ENCODE results near the gene SLTM.
A peak's percentile ranks its signal among the peaks of the same experiment; 100 is the strongest.

Gene SLTM

DNA sequence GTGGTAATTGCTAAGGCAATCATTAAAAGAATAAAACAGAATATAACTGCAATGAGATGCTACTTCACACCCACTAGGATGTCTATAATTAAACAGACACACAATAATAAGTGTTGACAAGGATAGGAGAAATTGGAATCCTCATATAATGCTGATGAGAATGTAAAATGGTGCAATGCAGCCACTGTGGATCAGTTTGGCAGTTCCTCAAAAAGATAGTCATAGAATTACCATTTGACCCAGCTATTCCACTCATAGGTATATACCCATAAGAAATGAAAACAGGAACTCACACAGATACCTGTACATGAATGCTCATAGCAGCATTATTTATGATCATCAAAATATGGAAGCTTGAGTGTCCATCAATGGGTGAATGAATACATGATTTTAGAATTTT, 44.4 kb upstream of the SLTM start:
- peak overlapping the region; percentile 99; the same call in 1 of the 2 replicates for H3K27ac ChIP-seq (ENCODE audit: low read length)
- no peaks in the 10 kb centered on the region for H3K36me3 ChIP-seq (replicated peaks; ENCODE audit: low read depth, low read length)
- no peaks in the 10 kb centered on the region for H3K27me3 ChIP-seq (ENCODE audit: low read depth, low read length)
- H3K4me1 ChIP-seq (ENCODE audit: low read length), result peaks cover 48% of the 10 kb centered on the region
- H3K9ac ChIP-seq (ENCODE audit: low read length), result no peak overlapping the region
- H3K9me3 ChIP-seq (ENCODE audit: insufficient read depth, low read length), result no peaks in the 10 kb centered on the region
- H3K79me2 ChIP-seq (ENCODE audit: low read length), result no peaks in the 10 kb centered on the region
- H2AFZ ChIP-seq (ENCODE audit: low read depth, low read length), result no peak overlapping the region
- H3K4me3 ChIP-seq (ENCODE audit: low read length), result no peak overlapping the region
- TF ChIP-seq, protein P1, sequence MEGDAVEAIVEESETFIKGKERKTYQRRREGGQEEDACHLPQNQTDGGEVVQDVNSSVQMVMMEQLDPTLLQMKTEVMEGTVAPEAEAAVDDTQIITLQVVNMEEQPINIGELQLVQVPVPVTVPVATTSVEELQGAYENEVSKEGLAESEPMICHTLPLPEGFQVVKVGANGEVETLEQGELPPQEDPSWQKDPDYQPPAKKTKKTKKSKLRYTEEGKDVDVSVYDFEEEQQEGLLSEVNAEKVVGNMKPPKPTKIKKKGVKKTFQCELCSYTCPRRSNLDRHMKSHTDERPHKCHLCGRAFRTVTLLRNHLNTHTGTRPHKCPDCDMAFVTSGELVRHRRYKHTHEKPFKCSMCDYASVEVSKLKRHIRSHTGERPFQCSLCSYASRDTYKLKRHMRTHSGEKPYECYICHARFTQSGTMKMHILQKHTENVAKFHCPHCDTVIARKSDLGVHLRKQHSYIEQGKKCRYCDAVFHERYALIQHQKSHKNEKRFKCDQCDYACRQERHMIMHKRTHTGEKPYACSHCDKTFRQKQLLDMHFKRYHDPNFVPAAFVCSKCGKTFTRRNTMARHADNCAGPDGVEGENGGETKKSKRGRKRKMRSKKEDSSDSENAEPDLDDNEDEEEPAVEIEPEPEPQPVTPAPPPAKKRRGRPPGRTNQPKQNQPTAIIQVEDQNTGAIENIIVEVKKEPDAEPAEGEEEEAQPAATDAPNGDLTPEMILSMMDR (IDR thresholded peaks at IDR 0.05; ENCODE audit: low read depth, low read length), result no peak
- no peaks in the 10 kb centered on the region for H4K20me1 ChIP-seq (ENCODE audit: insufficient read depth, low read length)
- no peak overlapping the region for H3K4me2 ChIP-seq (ENCODE audit: low read length)

DNA sequence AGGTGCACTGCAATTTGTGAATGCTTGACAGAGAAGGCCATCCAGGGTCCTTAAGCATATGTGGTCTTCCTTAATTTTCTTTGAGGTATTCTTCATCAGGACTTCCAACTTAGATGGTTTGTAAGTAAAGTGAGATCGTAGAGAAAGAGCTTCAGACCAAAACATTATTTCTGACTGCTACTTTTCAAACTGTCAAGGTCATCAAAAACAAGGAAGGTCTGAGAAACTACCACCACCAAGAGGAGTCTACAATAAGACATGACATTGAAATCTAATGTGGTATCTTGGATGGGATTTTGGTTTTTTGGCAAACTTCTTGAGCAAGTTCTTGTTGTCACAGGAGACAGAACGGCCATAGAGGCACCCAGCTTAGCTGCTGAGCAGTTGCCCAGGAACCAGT, 34.0 kb upstream of the SLTM start:
- Histone ChIP-seq H3K79me2 (ENCODE audit: low read length) (no peaks in the 10 kb centered on the region), H3K36me3 (replicated peaks; ENCODE audit: low read depth, low read length) (no peaks in the 10 kb centered on the region), H3K27ac (ENCODE audit: low read length) (no peak overlapping the region), H3K4me2 (ENCODE audit: low read length) (no peak overlapping the region), H3K4me1 (ENCODE audit: low read length) (peaks cover 9% of the 10 kb centered on the region), H3K9me3 (ENCODE audit: insufficient read depth, low read length) (no peaks in the 10 kb centered on the region), H3K4me3 (ENCODE audit: low read length) (no peak overlapping the region), H4K20me1 (ENCODE audit: insufficient read depth, low read length) (no peaks in the 10 kb centered on the region), H3K27me3 (ENCODE audit: low read depth, low read length) (no peaks in the 10 kb centered on the region), H3K9ac (ENCODE audit: low read length) (no peak overlapping the region), H2AFZ (ENCODE audit: low read depth, low read length) (no peak overlapping the region)
- TF ChIP-seq, protein P1 (IDR thresholded peaks at IDR 0.05; ENCODE audit: low read depth, low read length), result no peak
- TF ChIP-seq EZH2phosphoT487 (IDR thresholded peaks at IDR 0.05; ENCODE audit: low read depth), result no peak

DNA sequence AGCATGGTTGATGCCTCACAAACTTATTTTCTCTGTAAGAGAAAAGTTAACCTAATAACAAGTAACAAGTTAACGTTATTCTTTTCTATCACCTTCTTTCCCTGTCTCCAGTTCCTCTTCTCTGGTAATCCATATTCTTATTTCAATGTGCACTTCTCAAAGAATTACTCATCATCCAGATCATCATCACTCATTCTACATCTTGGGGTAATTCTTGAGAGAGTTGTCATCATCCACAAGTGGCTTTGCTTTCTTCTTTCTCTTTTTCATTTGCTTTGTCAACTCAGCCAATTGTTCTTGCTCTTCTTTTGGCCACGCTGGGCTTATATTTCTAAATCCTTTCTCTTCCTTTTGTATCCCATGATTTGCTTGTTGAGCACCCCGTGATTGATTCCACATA, 33.2 kb upstream of the SLTM start:
- H3K79me2 ChIP-seq (ENCODE audit: low read length), result no peaks in the 10 kb centered on the region
- no peak overlapping the region for H3K4me3 ChIP-seq (ENCODE audit: low read length)
- H3K9me3 ChIP-seq (ENCODE audit: insufficient read depth, low read length), result no peaks in the 10 kb centered on the region
- H3K36me3 ChIP-seq (replicated peaks; ENCODE audit: low read depth, low read length), result no peaks in the 10 kb centered on the region
- no peaks in the 10 kb centered on the region for H4K20me1 ChIP-seq (ENCODE audit: insufficient read depth, low read length)
- peak overlapping the region; percentile 4; the same call in 1 of the 2 replicates for H3K4me2 ChIP-seq (ENCODE audit: low read length)
- no peak overlapping the region for H3K27ac ChIP-seq (ENCODE audit: low read length)
- TF ChIP-seq, protein P1 (IDR thresholded peaks at IDR 0.05; ENCODE audit: low read depth, low read length), result no peak
- no peak for TF ChIP-seq EZH2phosphoT487 (IDR thresholded peaks at IDR 0.05; ENCODE audit: low read depth)
- H3K27me3 ChIP-seq (ENCODE audit: low read depth, low read length), result no peaks in the 10 kb centered on the region
- no peak overlapping the region for H2AFZ ChIP-seq (ENCODE audit: low read depth, low read length)
- H3K4me1 ChIP-seq (ENCODE audit: low read length), result peaks cover 9% of the 10 kb centered on the region
- no peak overlapping the region for H3K9ac ChIP-seq (ENCODE audit: low read length)

DNA sequence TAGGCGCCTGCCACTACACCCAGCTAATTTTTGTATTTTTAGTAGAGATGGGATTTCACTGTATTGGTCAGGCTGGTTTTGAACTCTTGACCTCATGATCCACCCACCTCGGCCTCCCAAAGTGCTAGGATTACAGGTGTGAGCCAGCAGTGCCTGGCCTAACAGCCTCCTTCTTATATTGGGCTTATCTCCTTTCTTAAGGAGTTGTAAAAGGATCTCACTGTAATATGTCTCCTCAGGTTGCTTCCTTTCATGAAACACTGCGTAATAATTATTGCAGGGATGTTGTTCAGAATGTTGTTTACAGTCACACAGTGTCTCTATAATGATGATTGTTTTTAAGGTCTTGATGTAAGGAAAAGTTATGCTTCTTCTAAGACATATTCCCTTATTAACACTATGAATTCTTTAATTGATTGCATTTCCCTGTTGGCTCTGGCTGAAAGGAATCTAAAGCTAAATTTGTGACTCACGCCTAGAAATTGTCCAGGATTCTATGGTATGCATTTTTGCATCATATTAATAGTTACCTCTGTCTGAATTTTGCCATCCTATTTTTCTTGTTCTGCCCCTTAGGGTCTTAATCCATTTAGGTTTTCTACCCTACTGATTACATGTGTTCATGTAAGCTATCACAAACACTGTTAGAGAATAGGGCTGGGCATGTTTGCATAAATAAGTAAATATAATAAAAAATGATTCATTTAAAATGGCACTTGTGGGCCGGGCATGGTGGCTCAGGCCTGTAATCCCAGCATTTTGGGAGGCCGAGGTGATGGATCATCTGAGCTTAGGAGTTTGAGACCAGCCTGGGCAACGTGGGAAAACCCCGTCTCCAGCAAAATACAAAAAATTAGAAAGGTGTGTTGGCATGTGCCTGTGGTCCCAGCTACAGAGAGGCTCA, 29.4 kb upstream of the SLTM start:
- H4K20me1 ChIP-seq (ENCODE audit: insufficient read depth, low read length), result no peaks in the 10 kb centered on the region
- peaks cover 9% of the 10 kb centered on the region for H3K4me1 ChIP-seq (ENCODE audit: low read length)

More for the DNA sequence above, 29.4 kb upstream of the SLTM start:
- no peak overlapping the region for H3K4me3 ChIP-seq (ENCODE audit: low read length)
- no peak overlapping the region for H3K9ac ChIP-seq (ENCODE audit: low read length)
- H3K4me2 ChIP-seq (ENCODE audit: low read length), result no peak overlapping the region
- H3K9me3 ChIP-seq (ENCODE audit: insufficient read depth, low read length), result no peaks in the 10 kb centered on the region
- no peak for TF ChIP-seq EZH2phosphoT487 (IDR thresholded peaks at IDR 0.05; ENCODE audit: low read depth)
- TF ChIP-seq, protein P1 (IDR thresholded peaks at IDR 0.05; ENCODE audit: low read depth, low read length), result no peak
- no peaks in the 10 kb centered on the region for H3K36me3 ChIP-seq (replicated peaks; ENCODE audit: low read depth, low read length)
- H3K79me2 ChIP-seq (ENCODE audit: low read length), result no peaks in the 10 kb centered on the region
- no peaks in the 10 kb centered on the region for H3K27me3 ChIP-seq (ENCODE audit: low read depth, low read length)
- no peak overlapping the region for H2AFZ ChIP-seq (ENCODE audit: low read depth, low read length)
- H3K27ac ChIP-seq (ENCODE audit: low read length), result no peak overlapping the region
